Neural cell (in vitro differentiated cells): ENCODE results near the gene DDX24.

Experiments used
- EP300 ChIP-seq: fragments of 450-650 bp; conservative IDR thresholded peaks from 2 replicates; pipeline ENCODE4 v1.6.1; 2014; ENCODE audit warnings: antibody characterized with exemption, mild to moderate bottlenecking, moderate library complexity; ENCODE audit not compliant: poor library complexity, severe bottlenecking
- EZH2 ChIP-seq: fragments of 200-600, 300-800 bp; shearing (Covaris generic), sonication (generic); IDR thresholded peaks from 2 replicates; pipeline ENCODE4 v1.6.1; 2014; ENCODE audit warnings: antibody characterized with exemption, low read length, borderline replicate concordance, mild to moderate bottlenecking; ENCODE audit not compliant: insufficient read depth, poor library complexity, severe bottlenecking
- POLR2AphosphoS5 ChIP-seq: IDR thresholded peaks from 2 replicates; pipeline ENCODE4 v1.6.1; 2012
- REST ChIP-seq: IDR thresholded peaks from 2 replicates; pipeline ENCODE4 v1.6.1; 2012; ENCODE audit warnings: borderline replicate concordance
- SMC3 ChIP-seq: fragments of 450-650 bp; conservative IDR thresholded peaks from 2 replicates; pipeline ENCODE4 v1.6.1; 2014; ENCODE audit warnings: antibody characterized with exemption, mild to moderate bottlenecking, moderate library complexity; ENCODE audit not compliant: poor library complexity
- TF ChIP-seq, protein P1 (sequence below): fragments of 450-650 bp; IDR thresholded peaks from 2 replicates; pipeline ENCODE4 v1.5.1; 2014; ENCODE audit warnings: antibody characterized with exemption, mild to moderate bottlenecking, moderate library complexity; ENCODE audit not compliant: poor library complexity, severe bottlenecking

- TF ChIP-seq, protein P1, sequence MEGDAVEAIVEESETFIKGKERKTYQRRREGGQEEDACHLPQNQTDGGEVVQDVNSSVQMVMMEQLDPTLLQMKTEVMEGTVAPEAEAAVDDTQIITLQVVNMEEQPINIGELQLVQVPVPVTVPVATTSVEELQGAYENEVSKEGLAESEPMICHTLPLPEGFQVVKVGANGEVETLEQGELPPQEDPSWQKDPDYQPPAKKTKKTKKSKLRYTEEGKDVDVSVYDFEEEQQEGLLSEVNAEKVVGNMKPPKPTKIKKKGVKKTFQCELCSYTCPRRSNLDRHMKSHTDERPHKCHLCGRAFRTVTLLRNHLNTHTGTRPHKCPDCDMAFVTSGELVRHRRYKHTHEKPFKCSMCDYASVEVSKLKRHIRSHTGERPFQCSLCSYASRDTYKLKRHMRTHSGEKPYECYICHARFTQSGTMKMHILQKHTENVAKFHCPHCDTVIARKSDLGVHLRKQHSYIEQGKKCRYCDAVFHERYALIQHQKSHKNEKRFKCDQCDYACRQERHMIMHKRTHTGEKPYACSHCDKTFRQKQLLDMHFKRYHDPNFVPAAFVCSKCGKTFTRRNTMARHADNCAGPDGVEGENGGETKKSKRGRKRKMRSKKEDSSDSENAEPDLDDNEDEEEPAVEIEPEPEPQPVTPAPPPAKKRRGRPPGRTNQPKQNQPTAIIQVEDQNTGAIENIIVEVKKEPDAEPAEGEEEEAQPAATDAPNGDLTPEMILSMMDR: no peak
- TF ChIP-seq SMC3 (no peak), POLR2AphosphoS5 (no peak), REST (no peak), EZH2 (no peak), EP300 (no peak)
These were observed 40.8 kb downstream of the DDX24 start for GRCh38 chr14:94040247-94040646.
